Thymus (tissue), 11 donors: ENCODE results near the gene GPR62. TPM values are rescaled to one million over a fixed set of nuclear protein-coding genes. Genes with fewer than 3 reads are reported as not detected.

ENCODE experiments used
- DNase-seq, 9 donors: peaks; one replicate each; pipeline ENCODE4 v3.0.0-alpha.2; 2013; ENCODE audit warnings: low spot score in 9 of 9, low read depth in 6 of 9, missing footprints in 1 of 9
- H3K27ac ChIP-seq, 2 donors: one replicate each; pipeline ENCODE4 v1.5.1; 2013; ENCODE audit warnings: control low read depth in 1 of 2, low read depth in 1 of 2, low read length in 1 of 2, mild to moderate bottlenecking in 1 of 2, moderate library complexity in 1 of 2
- H3K27me3 ChIP-seq, 2 donors: one replicate each; pipeline ENCODE4 v1.5.1; 2013; ENCODE audit warnings: low read length in 1 of 2; ENCODE audit not compliant: control insufficient read depth in 2 of 2, insufficient read depth in 1 of 2
- H3K36me3 ChIP-seq, 2 donors: one replicate each; pipeline ENCODE4 v1.5.1; 2013; ENCODE audit warnings: low read length in 1 of 2, mild to moderate bottlenecking in 1 of 2, moderate library complexity in 1 of 2; ENCODE audit not compliant: control insufficient read depth in 2 of 2, insufficient read depth in 2 of 2
- H3K4me1 ChIP-seq, 2 donors: one replicate each; pipeline ENCODE4 v1.5.1; 2013; ENCODE audit warnings: low read length in 2 of 2; ENCODE audit not compliant: control insufficient read depth in 2 of 2, insufficient read depth in 2 of 2
- H3K4me3 ChIP-seq, 2 donors: one replicate each; pipeline ENCODE4 v1.5.1; 2013; ENCODE audit warnings: low read length in 2 of 2, control low read depth in 1 of 2, mild to moderate bottlenecking in 1 of 2
- H3K9me3 ChIP-seq, 2 donors: one replicate each; pipeline ENCODE4 v1.5.1; 2013; ENCODE audit warnings: low read length in 1 of 2, mild to moderate bottlenecking in 1 of 2; ENCODE audit not compliant: control insufficient read depth in 2 of 2, insufficient read depth in 1 of 2
- WGBS: extraction: QIAGEN DNeasy Blood & Tissue Kit; methylation state at CpG from one replicate; pipeline ENCODE4 v1.1.7; 2013; 5-methylcytosine and 5-hydroxymethylcytosine counted together
- polyA plus RNA-seq: library from polyadenylated mRNA; stranded (reverse); fragments of 200-250 nt; gene quantifications from one replicate; pipeline ENCODE4 v1.2.3, GENCODE V29; 2013
- total RNA-seq: library from RNA; stranded (reverse); fragments of 120-200 nt; gene quantifications from one replicate; pipeline ENCODE4 v1.2.4, GENCODE V29; 2013
- donor health status: healthy.

Gene GPR62
- total and polyA plus RNA-seq, 2 donors: 0.02 to 0.05 TPM

- peaks cover 5 to 11% of the 10 kb centered on the region in 2 donors for H3K4me1 ChIP-seq
- no peak overlapping the region for H3K27ac ChIP-seq
- no peak for DNase-seq
- 96% methylated on average over 20 of the region's 20 CpGs for WGBS
- peaks cover 27 to 96% of the 10 kb centered on the region in 2 donors for H3K27me3 ChIP-seq
- peaks cover 0 to 3% of the 10 kb centered on the region in 2 donors for H3K9me3 ChIP-seq
- H3K36me3 ChIP-seq: no peaks in the 10 kb centered on the region
- H3K4me3 ChIP-seq: no peak overlapping the region
Measured at GRCh38 chr3:51958603-51959521, 3.7 kb downstream of the GPR62 start.

GRCh38 chr3:51959651-51960050, 4.5 kb downstream of the GPR62 start:
- Histone ChIP-seq H3K4me1 (peaks cover 5 to 11% of the 10 kb centered on the region in 2 donors), H3K9me3 (peaks cover 0 to 3% of the 10 kb centered on the region in 2 donors), H3K27me3 (peaks cover 26 to 96% of the 10 kb centered on the region in 2 donors), H3K27ac (no peak overlapping the region), H3K4me3 (no peak overlapping the region), H3K36me3 (no peaks in the 10 kb centered on the region)
- 97% methylated on average over 7 of the region's 7 CpGs for WGBS
- DNase-seq: no peak

- DNase-seq: no peak
- Histone ChIP-seq H3K27me3 (peaks cover 19 to 96% of the 10 kb centered on the region in 2 donors), H3K4me3 (no peak overlapping the region), H3K4me1 (peaks cover 5 to 11% of the 10 kb centered on the region in 2 donors), H3K36me3 (no peaks in the 10 kb centered on the region), H3K27ac (no peak overlapping the region), H3K9me3 (peaks cover 0 to 3% of the 10 kb centered on the region in 2 donors)
- WGBS: 95% methylated on average over 10 of the region's 10 CpGs
Measured at GRCh38 chr3:51960386-51960785, 5.2 kb downstream of the GPR62 start.

DNA sequence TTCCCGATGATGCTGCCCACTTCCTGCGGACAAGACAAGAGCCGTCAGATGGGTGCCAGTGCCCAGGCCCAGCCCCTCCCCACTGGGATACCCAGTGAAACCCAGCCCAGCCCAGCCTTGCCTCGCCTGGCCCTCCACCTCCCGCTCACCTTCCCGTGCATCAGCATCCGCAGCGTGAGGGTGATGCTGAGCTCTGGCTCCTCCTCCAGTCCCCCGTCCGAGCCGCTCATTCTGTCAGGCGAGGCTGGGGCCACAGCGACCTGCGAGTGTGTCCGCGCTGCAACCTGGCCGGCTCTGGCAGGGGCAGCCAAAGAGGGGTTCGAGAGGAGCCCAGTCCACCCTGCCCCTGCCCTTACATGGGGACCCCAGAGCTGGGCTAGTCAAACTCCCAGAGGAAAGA, 5.8 kb downstream of the GPR62 start:
- 95% methylated on average over 18 of the region's 18 CpGs for WGBS
- H3K4me3 ChIP-seq: no peak overlapping the region
- H3K4me1 ChIP-seq: peaks cover 5 to 7% of the 10 kb centered on the region in 2 donors
- peaks cover 0 to 3% of the 10 kb centered on the region in 2 donors for H3K9me3 ChIP-seq
- DNase-seq: no peak
- no peaks in the 10 kb centered on the region for H3K36me3 ChIP-seq
- peaks cover 13 to 96% of the 10 kb centered on the region in 2 donors for H3K27me3 ChIP-seq
- H3K27ac ChIP-seq: no peak overlapping the region

DNA sequence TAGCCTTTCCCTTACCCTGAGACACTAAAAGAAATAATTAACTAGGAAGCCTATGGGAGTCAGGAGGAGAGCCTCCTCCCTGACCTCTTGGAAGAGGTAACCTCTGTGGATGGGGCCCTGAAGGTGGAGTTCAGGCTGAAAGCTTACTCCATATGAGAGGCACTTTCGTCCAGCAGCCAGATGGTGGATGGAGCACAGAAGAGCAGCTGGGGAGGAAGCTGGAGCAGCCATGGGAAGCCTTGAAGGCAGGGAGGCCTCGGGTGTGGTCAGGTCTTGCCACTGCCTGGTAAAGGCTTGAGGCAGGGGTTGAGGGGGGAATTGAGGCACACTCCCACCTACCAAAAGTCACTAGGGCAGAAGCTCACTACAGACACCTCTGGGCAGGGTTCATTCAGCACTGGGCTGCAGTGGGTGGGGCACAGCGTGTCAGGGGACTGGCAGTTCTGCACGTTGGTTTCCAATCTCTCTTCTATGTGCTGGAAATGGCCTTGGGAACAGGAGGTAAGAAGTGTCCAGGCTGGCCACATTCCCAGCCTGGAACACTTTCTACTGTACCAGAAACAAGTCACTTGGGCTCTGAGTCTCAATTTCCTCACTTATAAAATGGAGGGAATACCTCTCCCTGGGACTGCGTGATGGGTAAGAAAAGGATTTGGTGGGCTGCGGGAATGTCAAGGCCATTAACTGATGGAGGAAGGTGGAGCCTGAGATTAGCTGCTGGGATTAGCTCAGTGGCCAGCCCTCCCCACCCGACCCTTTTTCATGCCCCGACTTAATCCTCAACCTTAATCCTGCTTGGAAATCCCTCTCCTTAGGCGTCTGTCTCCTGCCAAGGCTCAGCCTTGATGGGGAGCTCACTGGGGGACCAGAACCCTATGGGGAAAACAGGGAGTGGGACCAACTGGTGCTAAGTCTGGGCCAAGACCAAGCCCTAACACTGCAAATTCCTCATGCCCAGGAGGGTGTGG, 6.7 kb downstream of the GPR62 start:
- no peaks in the 10 kb centered on the region for H3K36me3 ChIP-seq
- DNase-seq: no peak
- H3K27me3 ChIP-seq: peaks cover 8 to 96% of the 10 kb centered on the region in 2 donors
- no peak overlapping the region for H3K27ac ChIP-seq
- peaks cover 4 to 6% of the 10 kb centered on the region in 2 donors for H3K4me1 ChIP-seq
- 88% methylated on average over 9 of the region's 9 CpGs for WGBS
- H3K4me3 ChIP-seq: no peak overlapping the region
- H3K9me3 ChIP-seq: no peaks in the 10 kb centered on the region

GRCh38 chr3:51962854-51963530, 7.8 kb downstream of the GPR62 start:
- H3K9me3 ChIP-seq: no peaks in the 10 kb centered on the region
- 94% methylated on average over 6 of the region's 6 CpGs for WGBS
- no peak for DNase-seq
- H3K36me3 ChIP-seq: no peaks in the 10 kb centered on the region
- no peak overlapping the region for H3K4me3 ChIP-seq
- H3K4me1 ChIP-seq: peaks cover 9 to 10% of the 10 kb centered on the region in 2 donors
- H3K27me3 ChIP-seq: peaks cover 13 to 94% of the 10 kb centered on the region in 2 donors
- no peak overlapping the region for H3K27ac ChIP-seq

DNA sequence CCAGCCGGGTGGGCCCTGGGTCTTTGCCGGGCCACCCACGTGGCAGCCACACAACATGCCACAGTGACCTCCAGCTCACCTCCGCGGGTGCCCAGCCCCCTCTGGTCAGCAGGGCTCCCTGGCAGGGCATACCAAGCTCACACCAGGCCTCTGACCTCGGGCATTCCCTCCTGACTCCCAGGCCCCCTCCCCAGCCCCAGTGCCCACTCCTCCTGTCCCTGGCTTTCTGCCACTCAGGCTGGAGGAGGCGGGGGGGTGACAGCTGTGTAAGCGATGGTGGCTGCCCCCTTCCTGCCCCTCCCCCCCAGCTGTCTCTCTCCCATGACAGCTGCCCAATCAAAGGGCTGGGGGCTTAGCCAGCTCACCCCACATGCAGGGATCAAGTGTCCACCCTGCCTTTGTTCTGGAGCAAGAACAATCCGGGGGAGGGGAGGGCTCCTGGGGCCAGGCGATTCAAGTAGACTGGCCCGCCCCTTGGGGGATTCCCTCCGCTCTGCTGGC, 8.8 kb downstream of the GPR62 start:
- H3K4me3 ChIP-seq: no peak overlapping the region
- no peaks in the 10 kb centered on the region for H3K9me3 ChIP-seq
- H3K27ac ChIP-seq: no peak overlapping the region
- H3K36me3 ChIP-seq: no peaks in the 10 kb centered on the region
- peaks cover 13 to 95% of the 10 kb centered on the region in 2 donors for H3K27me3 ChIP-seq
- no peak for DNase-seq
- WGBS: 91% methylated on average over 12 of the region's 12 CpGs
- H3K4me1 ChIP-seq: peaks cover 16 to 20% of the 10 kb centered on the region in 2 donors

DNA sequence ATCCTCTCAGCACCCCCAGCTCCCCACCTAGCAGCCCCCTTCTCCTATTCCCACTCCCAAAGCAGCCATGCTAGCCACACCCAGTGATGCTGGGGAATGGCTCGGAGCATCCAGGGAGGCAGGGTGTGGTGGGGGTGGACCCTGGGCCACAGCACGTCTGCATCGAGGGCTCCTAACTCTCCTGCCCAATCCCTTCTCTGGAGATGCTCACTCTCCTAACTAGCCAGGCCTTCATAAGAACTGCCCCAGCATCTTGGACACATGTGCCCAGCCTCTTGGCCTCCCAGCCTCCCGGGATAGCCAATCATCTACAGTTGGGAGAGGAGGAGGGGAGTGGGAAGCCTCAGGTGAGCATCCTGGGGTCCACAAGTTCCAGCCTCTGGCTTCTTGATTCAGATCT, 9.3 kb downstream of the GPR62 start:
- Histone ChIP-seq H3K4me3 (no peak overlapping the region), H3K36me3 (no peaks in the 10 kb centered on the region), H3K27me3 (peaks cover 11 to 90% of the 10 kb centered on the region in 2 donors), H3K9me3 (no peaks in the 10 kb centered on the region), H3K4me1 (peaks cover 20 to 26% of the 10 kb centered on the region in 2 donors), H3K27ac (no peak overlapping the region)
- 90% methylated on average over 4 of the region's 4 CpGs for WGBS
- DNase-seq: no peak
